Thyroid gland (tissue), 4 donors: ENCODE measurements around the gene CNTN5. TPM values are rescaled to one million over a fixed set of nuclear protein-coding genes. Genes with fewer than 3 reads are reported as not detected.

Experiments
- DNase-seq, 2 donors: peaks; one replicate each; pipeline ENCODE4 v3.0.0-alpha.2; 2019
- H3K27ac ChIP-seq, 3 donors: fragments of 200-600 bp; sonication (generic); 1 replicate in 2 of 3; 2 replicates in 1 of 3; pipeline ENCODE4 v1.5.1; 2016 to 2019; ENCODE audit warnings: mild to moderate bottlenecking in 1 of 3, moderate library complexity in 1 of 3
- H3K27me3 ChIP-seq: fragments of 200-600 bp; sonication (generic); one replicate; pipeline ENCODE4 v1.5.1; 2019
- H3K36me3 ChIP-seq, 2 donors: fragments of 200-600 bp; sonication (generic); one replicate each; pipeline ENCODE4 v1.5.1; 2016 to 2019
- H3K4me1 ChIP-seq, 2 donors: fragments of 200-600 bp; sonication (generic); one replicate each; pipeline ENCODE4 v1.5.1; 2017 to 2019
- H3K4me3 ChIP-seq, 3 donors: fragments of 200-600 bp; sonication (generic); replicated peaks in 1 of 3; 1 replicate in 2 of 3; 2 replicates in 1 of 3; pipeline ENCODE4 v1.5.1; 2016; ENCODE audit warnings: mild to moderate bottlenecking in 1 of 3
- H3K9me3 ChIP-seq: fragments of 200-600 bp; sonication (generic); one replicate; pipeline ENCODE4 v1.5.1; 2017
- POLR2A ChIP-seq, 2 donors: fragments of 450-650 bp; IDR thresholded peaks; one replicate each; pipeline ENCODE4 v1.6.1; 2017; ENCODE audit warnings: antibody characterized with exemption in 2 of 2, mild to moderate bottlenecking in 2 of 2, moderate library complexity in 1 of 2
- WGBS, 2 donors: methylation state at CpG; one replicate each; pipeline ENCODE4 v1.1.5; 2017; 5-methylcytosine and 5-hydroxymethylcytosine counted together
- intact Hi-C: fragments of 100-400 bp; cut with DNase I; formaldehyde crosslinking; loops from one replicate; pipeline ENCODE4 v1.15.1; 2023
- total RNA-seq, 4 donors: library from RNA; depleted of rRNA; stranded (reverse); fragments of >200 nt; gene quantifications; one replicate each; pipeline ENCODE4 v1.2.3, GENCODE V29; 2016
- TF ChIP-seq, protein P1 (sequence below), 6 experiments: fragments of 200-600 bp in 3 of 6; fragments of 450-650 bp in 3 of 6; sonication (generic) in 3 of 6; IDR thresholded peaks; one replicate each; pipeline ENCODE4 v1.5.1; 2016 to 2019; ENCODE audit warnings: antibody characterized with exemption in 6 of 6, mild to moderate bottlenecking in 2 of 6, inconsistent platforms in 1 of 6, moderate library complexity in 1 of 6

Gene CNTN5
- total RNA-seq, 4 donors from 2014 or later, result 1.9 to 14.3 (median 12.0) TPM

- DNase-seq, result no peak
- Histone ChIP-seq H3K9me3 (no peaks in the 10 kb centered on the region), H3K4me3 (no peak overlapping the region), H3K4me1 (no peaks in the 10 kb centered on the region), H3K36me3 (no peaks in the 10 kb centered on the region), H3K27ac (no peak overlapping the region), H3K27me3 (no peaks in the 10 kb centered on the region)
- TF ChIP-seq POLR2A (IDR thresholded peaks at IDR 0.05), result no peak
- TF ChIP-seq, protein P1, sequence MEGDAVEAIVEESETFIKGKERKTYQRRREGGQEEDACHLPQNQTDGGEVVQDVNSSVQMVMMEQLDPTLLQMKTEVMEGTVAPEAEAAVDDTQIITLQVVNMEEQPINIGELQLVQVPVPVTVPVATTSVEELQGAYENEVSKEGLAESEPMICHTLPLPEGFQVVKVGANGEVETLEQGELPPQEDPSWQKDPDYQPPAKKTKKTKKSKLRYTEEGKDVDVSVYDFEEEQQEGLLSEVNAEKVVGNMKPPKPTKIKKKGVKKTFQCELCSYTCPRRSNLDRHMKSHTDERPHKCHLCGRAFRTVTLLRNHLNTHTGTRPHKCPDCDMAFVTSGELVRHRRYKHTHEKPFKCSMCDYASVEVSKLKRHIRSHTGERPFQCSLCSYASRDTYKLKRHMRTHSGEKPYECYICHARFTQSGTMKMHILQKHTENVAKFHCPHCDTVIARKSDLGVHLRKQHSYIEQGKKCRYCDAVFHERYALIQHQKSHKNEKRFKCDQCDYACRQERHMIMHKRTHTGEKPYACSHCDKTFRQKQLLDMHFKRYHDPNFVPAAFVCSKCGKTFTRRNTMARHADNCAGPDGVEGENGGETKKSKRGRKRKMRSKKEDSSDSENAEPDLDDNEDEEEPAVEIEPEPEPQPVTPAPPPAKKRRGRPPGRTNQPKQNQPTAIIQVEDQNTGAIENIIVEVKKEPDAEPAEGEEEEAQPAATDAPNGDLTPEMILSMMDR (IDR thresholded peaks at IDR 0.05), result no peak
- whole genome bisulfite sequencing, 2 donors, result 85 to 90% methylated on average over 1 of the region's 1 CpG
- intact Hi-C loops, result no loop called here
Measured at GRCh38 chr11:99489581-99489980, 468.8 kb downstream of the CNTN5 start.

DNA sequence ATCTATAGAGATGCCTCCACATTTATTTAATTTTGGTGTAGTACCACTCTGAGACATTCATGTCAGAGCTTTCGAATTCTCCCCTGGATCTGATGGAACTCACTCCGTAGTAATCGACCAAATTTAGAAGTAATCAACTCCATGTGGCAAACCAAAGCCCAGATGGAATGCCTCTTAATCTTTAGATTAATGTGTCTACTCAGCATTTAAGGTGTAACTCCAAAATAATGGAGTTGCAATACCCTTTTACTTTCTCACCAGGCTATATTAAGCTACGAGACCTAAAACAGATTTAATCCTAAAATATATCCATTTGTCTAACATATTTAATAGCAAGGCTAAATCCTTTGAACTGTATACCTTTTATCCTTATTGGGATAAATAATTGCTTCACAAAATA, 473.3 kb downstream of the CNTN5 start:
- no peak for TF ChIP-seq POLR2A (IDR thresholded peaks at IDR 0.05)
- TF ChIP-seq, protein P1 (IDR thresholded peaks at IDR 0.05), result no peak
- Histone ChIP-seq H3K27ac (no peak overlapping the region), H3K9me3 (no peaks in the 10 kb centered on the region), H3K27me3 (no peaks in the 10 kb centered on the region), H3K36me3 (no peaks in the 10 kb centered on the region), H3K4me3 (no peak overlapping the region), H3K4me1 (no peaks in the 10 kb centered on the region)
- no peak for DNase-seq
- intact Hi-C loops, result no loop called here
- 92 to 95% methylated on average over 4 of the region's 4 CpGs for WGBS, 2 donors

- WGBS, 2 donors, result 76 to 95% methylated on average over 2 of the region's 2 CpGs
- no peaks in the 10 kb centered on the region for H3K36me3 ChIP-seq
- H3K27ac ChIP-seq, result no peak overlapping the region
- no peak for TF ChIP-seq POLR2A (IDR thresholded peaks at IDR 0.05)
- TF ChIP-seq, protein P1 (IDR thresholded peaks at IDR 0.05), result no peak
- H3K4me3 ChIP-seq, result no peak overlapping the region
- DNase-seq, result no peak
- H3K4me1 ChIP-seq, result peaks cover 0 to 3% of the 10 kb centered on the region in 2 donors
- intact Hi-C loops, result no loop called here
- no peaks in the 10 kb centered on the region for H3K27me3 ChIP-seq
- no peaks in the 10 kb centered on the region for H3K9me3 ChIP-seq
Measured at GRCh38 chr11:99501655-99502054, 480.9 kb downstream of the CNTN5 start.

GRCh38 chr11:99505316-99505715, 484.6 kb downstream of the CNTN5 start:
- H3K27ac ChIP-seq, result no peak overlapping the region
- 66 to 75% methylated on average over 1 of the region's 1 CpG for WGBS, 2 donors
- TF ChIP-seq, protein P1 (IDR thresholded peaks at IDR 0.05), result no peak
- TF ChIP-seq POLR2A (IDR thresholded peaks at IDR 0.05), result no peak
- no peaks in the 10 kb centered on the region for H3K36me3 ChIP-seq
- H3K27me3 ChIP-seq, result no peaks in the 10 kb centered on the region
- intact Hi-C loops, result no loop called here
- H3K4me1 ChIP-seq, result peaks cover 0 to 3% of the 10 kb centered on the region in 2 donors
- no peak for DNase-seq
- H3K4me3 ChIP-seq, result no peak overlapping the region
- no peaks in the 10 kb centered on the region for H3K9me3 ChIP-seq

- H3K9me3 ChIP-seq, result no peaks in the 10 kb centered on the region
- H3K4me3 ChIP-seq, result no peak overlapping the region
- WGBS, 2 donors, result 57 to 58% methylated on average over 4 of the region's 4 CpGs
- H3K27ac ChIP-seq, result no peak overlapping the region
- intact Hi-C loops, result no loop called here
- no peak for TF ChIP-seq POLR2A (IDR thresholded peaks at IDR 0.05)
- TF ChIP-seq, protein P1 (IDR thresholded peaks at IDR 0.05), result no peak
- H3K36me3 ChIP-seq, result no peaks in the 10 kb centered on the region
- peaks cover 0 to 3% of the 10 kb centered on the region in 2 donors for H3K4me1 ChIP-seq
- DNase-seq, result peak; percentile 4 to 32
- no peaks in the 10 kb centered on the region for H3K27me3 ChIP-seq
Measured at GRCh38 chr11:99505831-99506230, 485.1 kb downstream of the CNTN5 start.
